Limb (tissue), 2 donors: ENCODE measurements around the gene SEC61B.
"Not testable (repeated sequence)": the region's sequence is repeated elsewhere in the genome, so short reads cannot be mapped to it uniquely, and the experiment has no call there.

Experiments
- DNase-seq, 2 donors: peaks; one replicate each; pipeline ENCODE4 v3.0.0-alpha.2; 2016; ENCODE audit errors: extremely low spot score in 2 of 2

Gene SEC61B

GRCh38 chr9:99190597-99191283 is 31.3 kb upstream of the SEC61B start:
- DNase-seq, result no peak

- DNase-seq, result no peak
These were observed 29.2 kb upstream of the SEC61B start for GRCh38 chr9:99192786-99193465.

GRCh38 chr9:99193466-99193821 is 28.6 kb upstream of the SEC61B start:
- DNase-seq, result no peak

DNA sequence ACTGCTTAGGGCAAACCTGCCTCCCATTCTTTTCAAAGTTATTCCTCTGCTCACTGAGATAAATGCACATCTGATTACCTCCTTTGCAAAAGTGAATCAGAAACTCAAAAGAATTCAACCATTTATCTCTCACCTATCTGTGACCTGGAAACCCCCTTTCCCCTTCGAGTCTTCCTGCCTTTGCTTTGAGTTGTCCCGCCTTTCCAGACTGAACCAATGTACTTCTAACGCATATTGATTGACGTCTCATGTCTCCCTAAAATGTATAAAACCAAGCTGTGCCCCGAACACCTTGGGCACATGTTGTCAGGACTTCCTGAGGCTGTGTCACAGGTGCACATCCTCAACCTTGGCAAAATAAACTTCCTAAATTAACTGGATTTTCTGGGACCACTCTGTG is 25.6 kb upstream of the SEC61B start:
- DNase-seq, result not testable (repeated sequence)

- DNase-seq, result no peak
These were observed 24.9 kb upstream of the SEC61B start for GRCh38 chr9:99197124-99197630.

DNA sequence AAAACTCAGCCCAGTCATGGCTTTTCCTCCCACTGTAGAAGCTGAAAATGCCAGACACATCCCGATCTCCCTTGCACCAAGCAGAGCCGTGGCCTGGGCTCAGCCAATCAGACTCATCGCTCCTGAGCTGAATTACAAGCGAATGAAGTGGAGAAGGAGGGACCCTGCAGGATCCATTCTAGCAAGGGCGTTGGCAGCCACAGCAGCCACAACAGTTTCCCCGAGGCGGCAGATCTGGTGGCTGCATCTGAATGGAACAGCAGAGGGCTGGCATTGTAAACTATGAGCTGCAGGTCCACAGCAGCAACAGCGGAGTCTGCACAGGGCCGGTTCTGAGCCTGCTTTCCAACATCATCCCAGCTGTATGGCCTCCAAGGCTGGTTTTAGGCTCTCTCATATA is 24.1 kb upstream of the SEC61B start:
- DNase-seq, result no peak

- DNase-seq, result no peak
These were observed 22.0 kb upstream of the SEC61B start for GRCh38 chr9:99199938-99200539.

GRCh38 chr9:99201603-99202002 is 20.5 kb upstream of the SEC61B start:
- DNase-seq, result no peak

DNA sequence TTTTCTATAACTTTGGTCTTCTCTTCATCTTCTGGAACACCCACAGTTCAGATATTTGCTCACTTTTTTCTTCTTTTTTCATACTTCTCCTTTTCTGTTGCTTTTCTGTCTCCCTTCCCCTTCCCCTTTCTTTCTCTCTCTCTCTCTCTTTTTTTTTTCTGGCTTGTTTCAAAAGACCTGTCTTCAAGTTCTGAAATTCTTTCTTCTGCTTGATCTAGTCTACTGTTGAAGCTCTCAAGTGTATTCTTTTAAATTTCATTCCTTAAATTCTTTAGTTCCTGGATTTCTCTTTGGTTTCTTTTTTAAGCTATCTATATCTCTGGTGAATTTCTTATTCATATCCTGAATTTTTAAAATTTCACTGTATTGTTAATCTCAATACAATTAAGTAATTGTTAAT is 11.5 kb upstream of the SEC61B start:
- no peak for DNase-seq

- no peak for DNase-seq
These were observed 10.3 kb upstream of the SEC61B start for GRCh38 chr9:99211746-99212145.

DNA sequence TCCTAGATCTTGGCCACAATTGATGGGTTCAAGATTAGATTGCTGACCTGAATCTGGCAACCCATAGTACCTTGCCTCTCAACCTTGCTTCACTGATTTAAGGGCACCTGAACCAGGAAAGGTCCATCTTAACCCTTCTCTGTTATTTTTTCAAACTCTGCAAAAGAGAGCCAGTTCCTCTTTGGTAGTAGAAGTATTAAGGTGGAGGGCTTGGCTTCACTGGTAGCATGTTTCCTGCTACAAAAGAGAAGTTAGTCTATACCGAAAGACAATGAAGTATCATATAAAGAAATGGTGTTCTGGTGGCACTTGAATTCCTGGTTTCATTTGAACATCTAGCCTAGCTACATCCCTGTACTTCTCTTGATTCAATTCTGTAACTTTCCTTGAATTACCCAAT is 8.9 kb upstream of the SEC61B start:
- DNase-seq, result no peak

- no peak for DNase-seq
These were observed 6.0 kb upstream of the SEC61B start for GRCh38 chr9:99216073-99216472.

DNA sequence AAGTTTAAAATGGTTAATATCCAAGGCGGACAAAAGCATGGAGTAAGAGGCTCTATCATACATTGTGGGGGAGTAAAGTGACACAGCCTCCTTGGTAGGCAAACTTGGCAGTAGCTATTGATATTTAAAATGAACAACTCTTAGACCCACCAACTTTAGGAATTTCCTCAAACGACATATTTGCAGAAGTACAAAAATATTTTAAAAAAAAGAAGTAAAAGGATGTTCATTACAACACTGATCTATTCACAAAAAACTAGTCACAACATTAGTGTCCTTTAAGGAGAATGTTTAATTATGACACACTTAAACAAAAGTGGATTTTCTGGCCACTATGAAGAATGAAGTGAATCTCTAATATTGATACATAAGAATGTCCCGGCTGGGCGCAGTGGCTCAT is 2.1 kb upstream of the SEC61B start:
- no peak for DNase-seq

GRCh38 chr9:99221266-99221620 is 839 bp upstream of the SEC61B start:
- no peak for DNase-seq

DNA sequence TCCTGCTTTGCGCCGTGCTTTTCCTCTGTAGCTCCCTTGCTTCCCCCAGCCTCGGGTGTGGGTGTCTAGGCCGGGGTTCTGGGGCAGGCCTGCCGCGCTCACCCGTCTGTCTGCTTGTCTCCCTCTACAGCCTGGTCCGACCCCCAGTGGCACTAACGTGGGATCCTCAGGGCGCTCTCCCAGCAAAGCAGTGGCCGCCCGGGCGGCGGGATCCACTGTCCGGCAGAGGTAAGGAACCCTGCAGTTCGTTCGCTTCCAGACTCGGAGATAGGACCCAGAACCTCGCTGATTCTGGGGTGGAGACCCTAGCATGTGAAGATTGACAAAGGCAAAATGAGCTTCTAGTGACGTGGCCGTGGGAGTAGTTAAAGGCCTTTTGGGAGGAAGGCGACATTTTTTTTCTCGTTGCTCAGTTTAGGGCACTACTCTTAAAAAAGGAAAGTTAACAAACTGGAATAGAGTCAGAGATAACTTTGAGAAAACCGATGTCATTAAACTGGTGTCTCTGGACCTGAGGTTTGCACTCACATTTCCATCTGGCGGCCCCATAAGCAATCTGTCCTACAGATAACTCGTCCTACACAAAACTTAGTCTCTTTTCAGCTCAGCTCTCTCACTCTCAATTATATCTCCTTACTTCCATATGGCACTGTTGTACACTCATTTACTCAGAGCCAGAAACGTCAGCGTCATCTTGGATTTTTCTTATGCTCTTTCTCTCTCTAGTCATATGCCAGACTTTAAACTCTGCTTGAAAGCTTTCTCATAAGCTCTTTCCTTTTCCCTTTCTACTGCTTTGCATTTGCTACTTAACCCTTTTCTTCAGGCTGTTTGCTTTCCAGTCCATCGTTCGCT is 561 bp downstream of the SEC61B start:
- peak in 1 of 2 donors; percentile 3 for DNase-seq

DNA sequence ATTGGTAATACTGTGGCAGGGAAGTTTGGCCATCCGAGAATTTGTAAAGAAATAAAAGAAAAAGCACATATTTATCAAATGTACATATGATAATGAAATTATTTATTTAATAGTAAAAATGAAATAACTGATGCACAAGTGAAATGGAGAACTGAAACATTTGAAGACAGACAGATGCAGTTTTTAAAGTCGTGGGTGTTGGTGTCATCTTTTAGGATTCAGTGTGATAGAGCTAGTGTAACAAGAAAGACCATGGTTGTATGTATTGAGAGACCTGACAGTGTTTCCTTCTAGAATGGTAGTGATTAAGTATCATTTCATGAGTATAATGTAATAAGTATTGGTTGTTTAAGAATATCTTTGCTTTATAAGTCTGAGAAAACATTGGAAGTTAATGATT is 2.4 kb downstream of the SEC61B start:
- no peak for DNase-seq

DNA sequence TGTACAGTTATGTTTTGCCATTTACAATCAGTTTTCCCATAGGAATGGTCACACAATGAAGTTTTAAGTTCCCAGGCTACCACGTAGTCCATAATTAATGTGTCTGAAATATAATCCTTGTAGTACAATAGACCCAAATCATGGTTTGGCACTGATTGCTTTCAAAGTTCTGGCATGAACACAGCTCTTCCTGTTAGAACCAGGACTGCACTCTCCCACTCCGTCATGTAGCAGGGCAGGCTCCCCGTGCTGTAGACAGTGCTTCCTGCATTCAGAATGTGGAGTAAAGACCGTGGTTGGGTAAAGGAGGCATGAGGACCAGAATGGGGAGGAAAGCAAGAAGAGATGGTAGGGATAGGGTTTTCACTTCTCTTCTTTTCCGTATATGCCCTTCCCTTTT is 4.0 kb downstream of the SEC61B start:
- DNase-seq, result no peak

GRCh38 chr9:99230206-99230605 is 8.1 kb downstream of the SEC61B start:
- DNase-seq, result no peak

DNA sequence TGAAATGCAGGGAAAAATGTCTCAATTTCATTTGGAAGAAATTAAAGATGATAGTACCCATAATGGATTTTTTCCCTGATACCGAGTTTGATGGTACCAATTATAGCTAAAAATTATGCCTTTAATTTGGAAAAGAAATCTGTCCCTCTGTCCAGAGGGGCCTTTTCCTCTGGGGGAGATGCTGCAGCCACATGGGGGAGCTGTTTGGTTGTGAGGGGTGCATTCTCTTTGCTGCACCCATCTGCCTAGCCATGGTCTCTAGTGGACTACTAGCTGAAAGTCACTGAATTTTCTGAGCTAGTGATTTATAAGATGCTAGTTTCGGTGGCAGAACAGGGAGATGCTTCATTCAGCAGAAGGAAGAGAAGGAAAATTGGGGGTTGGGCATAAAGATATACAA is 9.6 kb downstream of the SEC61B start:
- no peak for DNase-seq

DNA sequence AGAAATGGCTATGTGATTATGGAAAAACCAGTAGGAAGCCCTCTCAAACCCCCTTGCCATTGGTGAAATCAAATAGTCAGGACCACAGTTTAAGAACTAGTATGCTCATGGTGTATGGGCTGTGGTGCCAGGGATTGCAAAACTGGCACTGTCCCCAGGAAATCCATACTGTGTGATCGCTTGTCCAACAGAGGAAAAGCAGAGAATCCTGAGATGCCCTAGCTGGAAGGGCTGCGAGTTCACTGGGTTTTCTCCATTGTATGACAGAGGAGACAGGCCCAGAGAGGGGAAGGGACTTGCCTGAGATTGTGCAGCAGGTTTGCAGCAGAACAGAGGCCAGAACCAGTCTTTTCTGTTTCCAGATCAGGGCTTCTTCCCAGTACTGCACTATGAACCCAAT is 12.5 kb downstream of the SEC61B start:
- DNase-seq, result no peak

GRCh38 chr9:99235069-99235468 is 13.0 kb downstream of the SEC61B start:
- DNase-seq, result no peak
